Liver (tissue), 9 donors: ENCODE measurements around the gene BICRA. TPM values are rescaled to one million over a fixed set of nuclear protein-coding genes. Genes with fewer than 3 reads are reported as not detected.

Experiments
- DNase-seq: peaks from one replicate; pipeline ENCODE4 v3.0.0-alpha.2; 2017; ENCODE audit warnings: low spot score
- H3K27ac ChIP-seq, 2 donors: one replicate each; pipeline ENCODE4 v1.7.0; 2013; ENCODE audit warnings: inconsistent platforms in 2 of 2, low read length in 2 of 2, control low read depth in 1 of 2, low read depth in 1 of 2, mild to moderate bottlenecking in 1 of 2
- H3K27me3 ChIP-seq, 4 donors: one replicate each; pipeline versions ENCODE4 v1.6.1 to v1.7.0; 2013; ENCODE audit warnings: low read length in 3 of 4, inconsistent platforms in 1 of 4, mild to moderate bottlenecking in 1 of 4, moderate library complexity in 1 of 4; ENCODE audit not compliant: control insufficient read depth in 4 of 4, insufficient read depth in 4 of 4
- H3K36me3 ChIP-seq, 4 donors: one replicate each; pipeline versions ENCODE4 v1.6.1 to v1.7.0; 2013; ENCODE audit warnings: low read length in 3 of 4, mild to moderate bottlenecking in 3 of 4, low read depth in 1 of 4, moderate library complexity in 1 of 4; ENCODE audit not compliant: control insufficient read depth in 4 of 4, insufficient read depth in 3 of 4
- H3K4me1 ChIP-seq, 4 donors: one replicate each; pipeline versions ENCODE4 v1.6.1 to v1.7.0; 2013; ENCODE audit warnings: low read length in 3 of 4, mild to moderate bottlenecking in 3 of 4, moderate library complexity in 1 of 4; ENCODE audit not compliant: control insufficient read depth in 4 of 4, insufficient read depth in 4 of 4
- H3K4me3 ChIP-seq, 3 donors: one replicate each; pipeline versions ENCODE4 v1.6.1 to v1.7.0; 2013; ENCODE audit warnings: low read length in 3 of 3, control low read depth in 1 of 3, low read depth in 1 of 3, mild to moderate bottlenecking in 1 of 3
- H3K9ac ChIP-seq, 2 donors: one replicate each; pipeline ENCODE4 v1.7.0; 2013; ENCODE audit warnings: low read length in 2 of 2, mild to moderate bottlenecking in 2 of 2, moderate library complexity in 2 of 2, control low read depth in 1 of 2, low read depth in 1 of 2
- H3K9me3 ChIP-seq, 4 donors: one replicate each; pipeline versions ENCODE4 v1.6.1 to v1.7.0; 2013; ENCODE audit warnings: low read length in 3 of 4; ENCODE audit not compliant: control insufficient read depth in 4 of 4
- CTCF ChIP-seq: fragments of 150-350 bp; IDR thresholded peaks from 2 replicates; pipeline ENCODE4 v1.5.1; 2017; ENCODE audit warnings: improper control_type of control experiment, low read depth, low read length; ENCODE audit not compliant: missing input control
- EGR1 ChIP-seq, 2 donors: IDR thresholded peaks; 2 replicates each; pipeline ENCODE4 v1.6.1; 2016 to 2018; ENCODE audit warnings: antibody characterized with exemption in 2 of 2, low read depth in 2 of 2
- FOXA2 ChIP-seq: IDR thresholded peaks from 2 replicates; pipeline ENCODE4 v1.6.1; 2016; ENCODE audit warnings: antibody characterized with exemption
- GABPA ChIP-seq, 2 donors: IDR thresholded peaks in 1 of 2; conservative IDR thresholded peaks in 1 of 2; 2 replicates each; pipeline ENCODE4 v1.6.1; 2016; ENCODE audit warnings: antibody characterized with exemption in 2 of 2, mild to moderate bottlenecking in 1 of 2, moderate library complexity in 1 of 2
- JUND ChIP-seq, 2 donors: IDR thresholded peaks; 2 replicates each; pipeline ENCODE4 v1.6.1; 2016; ENCODE audit warnings: antibody characterized with exemption in 2 of 2
- RAD21 ChIP-seq, 2 donors: IDR thresholded peaks; 2 replicates each; pipeline ENCODE4 v1.6.1; 2016; ENCODE audit warnings: antibody characterized with exemption in 2 of 2, mild to moderate bottlenecking in 2 of 2
- RXRA ChIP-seq, 2 donors: IDR thresholded peaks; 2 replicates each; pipeline ENCODE4 v1.6.1; 2017 to 2018; ENCODE audit warnings: antibody characterized with exemption in 2 of 2, mild to moderate bottlenecking in 1 of 2
- SP1 ChIP-seq: IDR thresholded peaks from 2 replicates; pipeline ENCODE4 v1.6.1; 2018; ENCODE audit warnings: antibody characterized with exemption, mild to moderate bottlenecking
- WGBS: extraction: QIAGEN DNeasy Blood & Tissue Kit; methylation state at CpG from one replicate; pipeline ENCODE4 v1.1.7; 2013; 5-methylcytosine and 5-hydroxymethylcytosine counted together
- polyA plus RNA-seq, 2 donors: library from polyadenylated mRNA; stranded (reverse) in 1 of 2; unstranded in 1 of 2; fragments of 200-250 nt in 1 of 2; fragments of >200 nt in 1 of 2; fragmentation: Nextera tagmentation in 1 of 2; extraction: Ambion mirVana in 1 of 2; gene quantifications; one replicate each; pipeline versions ENCODE4 v1.2.1 to v1.2.3, GENCODE V29; 2013 to 2015
- total RNA-seq, 2 donors: library from RNA; depleted of rRNA; stranded (reverse); fragments of >200 nt; gene quantifications; one replicate each; pipeline ENCODE4 v1.2.3, GENCODE V29; 2014
- TF ChIP-seq, protein P1 (sequence below): IDR thresholded peaks from 2 replicates; pipeline ENCODE4 v1.6.1; 2016; ENCODE audit warnings: antibody characterized with exemption, mild to moderate bottlenecking
- TF ChIP-seq, protein P2 (sequence below): IDR thresholded peaks from 2 replicates; pipeline ENCODE4 v1.6.1; 2016; ENCODE audit warnings: antibody characterized with exemption
- TF ChIP-seq, protein P3 (sequence below): IDR thresholded peaks from 2 replicates; pipeline ENCODE4 v1.6.1; 2016; ENCODE audit warnings: antibody characterized with exemption
- donor health status: healthy.
- donor health status: healthy.
- donor health status: healthy.
- donor health status: healthy.
- donor health status: healthy.

The BICRA gene
- total and polyA plus RNA-seq, 4 donors = 0.63 to 8.9 (median 3.0) TPM

- no peak overlapping the region for H3K9ac ChIP-seq
- H3K9me3 ChIP-seq = no peaks in the 10 kb centered on the region
- TF ChIP-seq FOXA2 (no peak), SP1 (no peak), EGR1 (IDR thresholded peaks at IDR 0.05; ENCODE audit: low read depth in 2 of 2) (no peak), GABPA (IDR thresholded peaks at IDR 0.05 in 1 of 2, conservative IDR thresholded peaks at IDR 0.05 in 1 of 2) (no peak), RAD21 (IDR thresholded peaks at IDR 0.05) (no peak), RXRA (IDR thresholded peaks at IDR 0.05) (no peak)
- TF ChIP-seq, protein P1, sequence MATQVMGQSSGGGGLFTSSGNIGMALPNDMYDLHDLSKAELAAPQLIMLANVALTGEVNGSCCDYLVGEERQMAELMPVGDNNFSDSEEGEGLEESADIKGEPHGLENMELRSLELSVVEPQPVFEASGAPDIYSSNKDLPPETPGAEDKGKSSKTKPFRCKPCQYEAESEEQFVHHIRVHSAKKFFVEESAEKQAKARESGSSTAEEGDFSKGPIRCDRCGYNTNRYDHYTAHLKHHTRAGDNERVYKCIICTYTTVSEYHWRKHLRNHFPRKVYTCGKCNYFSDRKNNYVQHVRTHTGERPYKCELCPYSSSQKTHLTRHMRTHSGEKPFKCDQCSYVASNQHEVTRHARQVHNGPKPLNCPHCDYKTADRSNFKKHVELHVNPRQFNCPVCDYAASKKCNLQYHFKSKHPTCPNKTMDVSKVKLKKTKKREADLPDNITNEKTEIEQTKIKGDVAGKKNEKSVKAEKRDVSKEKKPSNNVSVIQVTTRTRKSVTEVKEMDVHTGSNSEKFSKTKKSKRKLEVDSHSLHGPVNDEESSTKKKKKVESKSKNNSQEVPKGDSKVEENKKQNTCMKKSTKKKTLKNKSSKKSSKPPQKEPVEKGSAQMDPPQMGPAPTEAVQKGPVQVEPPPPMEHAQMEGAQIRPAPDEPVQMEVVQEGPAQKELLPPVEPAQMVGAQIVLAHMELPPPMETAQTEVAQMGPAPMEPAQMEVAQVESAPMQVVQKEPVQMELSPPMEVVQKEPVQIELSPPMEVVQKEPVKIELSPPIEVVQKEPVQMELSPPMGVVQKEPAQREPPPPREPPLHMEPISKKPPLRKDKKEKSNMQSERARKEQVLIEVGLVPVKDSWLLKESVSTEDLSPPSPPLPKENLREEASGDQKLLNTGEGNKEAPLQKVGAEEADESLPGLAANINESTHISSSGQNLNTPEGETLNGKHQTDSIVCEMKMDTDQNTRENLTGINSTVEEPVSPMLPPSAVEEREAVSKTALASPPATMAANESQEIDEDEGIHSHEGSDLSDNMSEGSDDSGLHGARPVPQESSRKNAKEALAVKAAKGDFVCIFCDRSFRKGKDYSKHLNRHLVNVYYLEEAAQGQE = no peak
- TF ChIP-seq, protein P2, sequence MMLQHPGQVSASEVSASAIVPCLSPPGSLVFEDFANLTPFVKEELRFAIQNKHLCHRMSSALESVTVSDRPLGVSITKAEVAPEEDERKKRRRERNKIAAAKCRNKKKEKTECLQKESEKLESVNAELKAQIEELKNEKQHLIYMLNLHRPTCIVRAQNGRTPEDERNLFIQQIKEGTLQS = no peak
- TF ChIP-seq, protein P3, sequence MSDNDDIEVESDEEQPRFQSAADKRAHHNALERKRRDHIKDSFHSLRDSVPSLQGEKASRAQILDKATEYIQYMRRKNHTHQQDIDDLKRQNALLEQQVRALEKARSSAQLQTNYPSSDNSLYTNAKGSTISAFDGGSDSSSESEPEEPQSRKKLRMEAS = no peak
- H3K27ac ChIP-seq = no peak overlapping the region
- H3K4me3 ChIP-seq = no peak overlapping the region
- WGBS = 80% methylated on average over 14 of the region's 14 CpGs
- no peak for DNase-seq
- H3K4me1 ChIP-seq = no peaks in the 10 kb centered on the region
- peaks cover 0 to 2% (median 0%) of the 10 kb centered on the region in 4 donors for H3K27me3 ChIP-seq
- H3K36me3 ChIP-seq = peaks cover 0 to 3% (median 0%) of the 10 kb centered on the region in 4 donors
Measured at GRCh38 chr19:47720669-47721422, 111.9 kb downstream of the BICRA start.

- no peak overlapping the region for H3K4me3 ChIP-seq
- TF ChIP-seq, protein P2 = peak; percentile 34
- TF ChIP-seq CTCF (no peak), JUND (IDR thresholded peaks at IDR 0.05) (no peak), FOXA2 (no peak)
- TF ChIP-seq, protein P1 = no peak
- no peak for DNase-seq
- 16% methylated on average over 7 of the region's 7 CpGs for WGBS
- H3K4me1 ChIP-seq = no peaks in the 10 kb centered on the region
- H3K27ac ChIP-seq = no peak overlapping the region
- H3K27me3 ChIP-seq = no peaks in the 10 kb centered on the region
- H3K9me3 ChIP-seq = no peaks in the 10 kb centered on the region
- H3K36me3 ChIP-seq = no peaks in the 10 kb centered on the region
- H3K9ac ChIP-seq = no peak overlapping the region
Measured at GRCh38 chr19:47723581-47723940, 114.6 kb downstream of the BICRA start.
